Limb (tissue), 2 donors: ENCODE data around the gene DENND2A.
"Not testable (repeated sequence)": the region's sequence is repeated elsewhere in the genome, so short reads cannot be mapped to it uniquely, and the experiment has no call there.

ENCODE experiments used
- DNase-seq, 2 donors: peaks; one replicate each; pipeline ENCODE4 v3.0.0-alpha.2; 2016; ENCODE audit errors: extremely low spot score in 2 of 2

DENND2A gene

DNA sequence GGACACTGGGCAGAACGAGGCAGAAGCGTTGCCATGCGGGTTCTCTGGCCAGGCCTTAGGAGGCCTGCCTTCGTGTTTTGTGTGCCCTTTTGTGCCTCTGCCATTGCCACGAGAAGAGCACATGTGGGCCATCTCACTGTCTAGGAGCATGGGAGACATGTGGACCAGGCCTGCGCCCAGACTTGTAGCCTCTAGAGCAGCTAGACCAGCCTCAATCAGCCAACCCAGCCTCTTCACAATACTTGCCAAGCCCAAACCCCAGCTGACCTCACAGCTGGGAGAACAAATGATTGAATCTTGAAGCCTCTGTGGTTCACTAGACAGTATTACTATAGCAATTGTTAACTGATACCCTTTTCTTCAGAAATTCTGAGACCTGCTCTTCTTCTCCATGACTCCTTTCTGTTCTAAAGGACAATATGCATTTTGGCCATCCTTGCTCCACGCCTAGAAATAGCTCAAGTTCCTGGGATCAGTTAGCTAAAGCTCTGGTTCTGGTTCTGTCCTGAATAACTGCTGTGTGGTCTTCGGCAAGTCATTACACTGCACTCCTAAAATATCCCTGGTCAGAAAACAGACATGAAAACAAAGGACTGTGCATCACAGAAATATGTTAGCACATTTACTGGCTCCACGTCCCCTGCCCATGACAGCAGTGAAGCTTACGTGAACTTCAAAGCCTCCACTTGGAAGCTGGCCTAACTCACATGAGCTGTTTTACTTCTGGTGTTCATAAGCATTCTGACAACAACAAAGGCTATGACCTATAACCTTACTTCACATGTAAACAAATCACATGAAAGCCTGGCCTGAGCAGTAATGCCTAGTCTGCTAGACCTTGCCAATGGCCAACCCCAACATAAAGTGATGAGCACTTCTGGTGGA, 89.0 kb downstream of the DENND2A start:
- no peak for DNase-seq

DNA sequence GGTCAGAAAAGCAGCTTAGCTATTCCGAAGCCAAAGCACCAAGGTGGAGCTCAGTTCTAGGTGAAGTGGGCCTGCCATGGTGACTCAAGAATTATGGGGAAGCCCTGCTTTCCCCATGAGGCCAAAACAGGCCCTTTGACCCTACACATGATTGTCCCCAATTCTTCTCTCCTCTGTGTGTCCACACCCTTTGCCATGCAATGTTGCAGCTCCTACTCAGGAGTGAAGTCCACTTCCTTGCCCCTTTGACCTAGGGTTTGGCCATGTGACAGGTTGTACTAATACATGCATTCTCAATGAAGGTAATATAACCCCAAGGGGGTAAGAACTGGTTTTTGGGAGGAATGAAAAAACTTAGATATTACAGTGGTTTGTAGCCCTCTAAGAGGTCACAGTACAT, 93.7 kb downstream of the DENND2A start:
- no peak for DNase-seq

DNA sequence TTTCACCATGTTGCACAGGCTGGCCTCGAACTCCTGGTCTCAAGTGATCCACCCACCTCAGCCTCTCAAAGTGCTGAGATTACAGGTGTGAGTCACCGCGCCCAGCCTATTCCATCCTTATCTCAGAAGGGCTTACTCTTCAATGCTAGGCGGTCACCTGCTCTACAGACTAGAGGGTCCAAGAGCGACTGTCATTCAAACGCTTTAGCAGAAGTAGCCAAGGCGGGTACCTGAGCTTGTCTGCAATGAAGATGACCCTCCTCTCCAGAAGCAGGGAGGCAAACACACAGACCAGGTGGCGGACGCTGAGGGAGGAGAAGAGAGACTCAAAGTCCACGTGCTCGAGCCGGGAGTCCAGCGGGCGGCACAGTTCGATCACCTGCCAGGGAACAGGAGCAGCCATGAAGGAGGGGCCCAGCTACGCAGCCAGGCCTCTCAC, 96.2 kb downstream of the DENND2A start:
- no peak for DNase-seq

DNA sequence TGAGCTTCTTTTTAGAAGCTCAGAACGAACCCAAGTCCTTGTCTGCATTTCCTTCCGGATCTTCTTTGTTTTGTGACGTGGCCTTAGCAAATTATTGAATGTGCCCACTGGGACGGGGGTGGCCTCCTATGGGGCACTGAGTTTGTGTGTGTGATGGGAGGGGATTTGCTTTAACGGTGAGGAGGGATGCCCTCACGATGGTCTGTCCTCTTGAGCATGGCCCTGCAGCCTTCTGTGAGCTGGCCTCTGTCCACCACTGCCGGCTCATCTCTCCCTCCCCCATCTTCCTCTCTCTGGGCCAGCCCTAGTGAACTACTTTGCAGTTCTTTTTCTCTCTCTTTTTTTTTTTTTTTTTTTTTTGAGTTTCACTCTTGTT, 98.4 kb downstream of the DENND2A start:
- peak; percentile 47 to 51 for DNase-seq

GRCh38 chr7:140541513-140542227, 98.9 kb downstream of the DENND2A start:
- peak; percentile 45 to 81 for DNase-seq

DNA sequence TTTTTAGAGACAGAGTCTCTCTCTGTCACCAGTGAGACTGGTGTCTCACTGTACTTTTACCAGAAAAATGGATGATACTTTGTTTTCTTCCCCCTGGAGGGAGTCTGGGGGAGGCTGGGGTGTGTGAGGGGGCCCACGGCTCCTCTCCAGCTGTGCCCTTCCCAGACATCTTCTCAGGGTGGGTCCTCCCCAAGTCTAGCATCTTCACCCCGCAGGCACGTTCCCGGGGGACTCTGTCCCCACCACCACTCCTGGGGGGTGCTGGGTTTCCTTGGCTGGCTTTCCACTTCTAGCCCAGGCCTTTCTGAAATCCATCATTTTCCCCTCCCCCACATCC, 99.5 kb downstream of the DENND2A start:
- no peak for DNase-seq

DNA sequence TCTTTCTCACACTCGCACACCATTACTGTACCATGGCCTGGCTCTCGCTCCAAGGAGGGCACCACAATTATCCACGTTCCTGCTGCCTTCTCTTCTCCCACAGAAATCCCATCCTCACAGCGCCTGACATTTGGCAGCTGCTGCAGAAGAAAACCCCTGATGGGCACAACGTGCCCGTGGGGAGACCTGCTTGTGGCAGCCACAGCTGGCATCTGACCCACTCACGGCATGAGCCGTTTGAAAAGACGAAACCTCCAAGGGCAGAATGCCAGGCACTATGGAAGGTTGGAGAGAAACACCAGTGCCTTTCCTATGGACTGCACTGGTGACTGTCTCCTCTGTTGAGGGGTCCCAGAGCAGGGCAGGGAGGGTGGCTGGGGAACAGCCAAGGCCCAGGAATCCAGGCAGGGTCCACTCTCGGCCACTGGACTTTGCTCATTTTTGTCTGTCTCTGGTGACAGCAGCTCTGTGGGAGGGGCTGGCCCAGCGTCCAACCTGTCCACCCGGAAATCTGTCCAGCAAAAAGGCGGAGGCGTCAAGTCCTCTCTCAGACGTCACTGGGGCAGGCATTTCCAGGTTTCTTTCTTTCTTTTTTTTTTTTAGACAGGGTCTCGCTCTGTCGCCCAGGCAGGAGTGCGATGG, 100.4 kb downstream of the DENND2A start:
- no peak for DNase-seq

DNA sequence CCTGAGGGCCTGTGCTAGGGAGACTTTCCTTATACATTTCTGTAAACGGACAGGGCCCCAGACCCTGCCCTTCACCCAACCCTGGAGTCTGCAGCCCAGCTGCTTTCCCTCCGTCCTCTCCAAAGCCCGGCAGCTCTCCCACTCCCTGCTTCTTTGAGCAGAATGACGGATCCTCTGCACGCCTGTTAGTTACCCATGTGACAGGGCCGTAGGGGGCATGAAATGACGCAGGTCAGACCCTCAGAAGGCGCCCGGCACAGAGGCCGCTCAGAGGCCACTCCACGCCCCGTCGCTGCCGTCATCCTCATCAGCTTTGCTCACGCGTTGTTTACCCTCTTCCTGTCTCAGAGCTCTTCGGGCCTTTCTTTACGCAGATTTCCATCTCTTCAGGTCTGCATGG, 101.2 kb downstream of the DENND2A start:
- DNase-seq: peak in 1 of 2 donors; percentile 56

GRCh38 chr7:140537750-140538482, 102.7 kb downstream of the DENND2A start:
- no peak for DNase-seq

DNA sequence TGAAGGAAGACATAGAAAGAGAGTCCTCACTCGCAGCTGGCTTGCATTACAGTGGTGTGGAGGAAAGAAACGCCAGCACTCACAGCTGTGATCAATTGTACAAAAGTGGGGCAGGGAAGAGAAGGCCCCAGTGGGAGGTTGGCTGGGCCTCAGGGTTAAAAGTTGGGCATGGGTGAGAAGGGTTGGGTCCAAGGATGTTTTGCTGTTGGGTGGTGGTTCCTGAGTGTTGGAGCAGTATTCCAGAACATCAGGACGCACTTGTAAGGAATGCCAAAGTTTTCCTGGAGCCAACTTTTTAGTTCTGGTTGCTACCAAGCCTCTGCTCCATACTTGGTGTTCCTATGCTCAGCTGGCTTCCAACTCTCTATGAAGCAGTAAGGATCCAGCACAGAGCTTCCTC, 105.9 kb downstream of the DENND2A start:
- DNase-seq: no peak

DNA sequence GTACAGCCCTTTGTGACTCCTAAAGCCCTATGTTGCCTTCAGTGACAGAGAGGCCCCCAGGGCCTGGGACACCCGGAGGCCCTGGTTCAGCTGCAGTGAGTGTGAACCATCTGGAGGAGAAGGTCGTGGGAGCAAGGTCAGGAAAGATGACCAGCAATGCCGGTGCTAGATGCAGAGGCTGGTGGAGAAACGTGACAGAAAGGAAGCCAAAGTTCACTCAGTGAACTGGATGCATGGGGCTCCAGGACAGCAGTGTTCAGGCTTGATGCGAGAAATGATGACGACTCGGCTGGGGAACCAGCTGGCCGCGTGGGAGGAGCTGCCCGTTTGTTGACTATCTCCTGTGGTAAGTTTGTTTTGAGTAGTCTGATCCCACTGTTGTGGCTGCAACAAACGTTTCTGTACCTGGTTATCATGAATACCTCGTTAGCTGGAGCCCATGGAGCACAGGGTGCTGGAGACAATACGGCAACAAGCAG, 107.2 kb downstream of the DENND2A start:
- no peak for DNase-seq

DNA sequence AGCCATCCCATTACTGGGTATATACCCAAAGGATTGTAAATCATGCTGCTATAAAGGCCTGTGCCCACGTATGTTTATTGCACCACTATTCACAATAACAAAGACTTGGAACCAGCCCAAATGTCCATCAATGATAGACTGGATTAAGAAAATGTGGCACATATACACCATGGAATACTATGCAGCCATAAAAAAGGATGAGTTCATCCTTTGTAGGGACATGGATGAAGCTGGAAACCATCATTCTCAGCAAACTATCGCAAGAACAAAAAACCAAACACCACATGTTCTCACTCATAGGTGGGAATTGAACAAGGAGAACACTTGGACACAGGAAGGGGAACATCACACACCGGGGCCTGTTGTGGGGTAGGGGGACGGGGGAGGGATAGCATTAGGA, 111.2 kb downstream of the DENND2A start:
- DNase-seq: not testable (repeated sequence)

DNA sequence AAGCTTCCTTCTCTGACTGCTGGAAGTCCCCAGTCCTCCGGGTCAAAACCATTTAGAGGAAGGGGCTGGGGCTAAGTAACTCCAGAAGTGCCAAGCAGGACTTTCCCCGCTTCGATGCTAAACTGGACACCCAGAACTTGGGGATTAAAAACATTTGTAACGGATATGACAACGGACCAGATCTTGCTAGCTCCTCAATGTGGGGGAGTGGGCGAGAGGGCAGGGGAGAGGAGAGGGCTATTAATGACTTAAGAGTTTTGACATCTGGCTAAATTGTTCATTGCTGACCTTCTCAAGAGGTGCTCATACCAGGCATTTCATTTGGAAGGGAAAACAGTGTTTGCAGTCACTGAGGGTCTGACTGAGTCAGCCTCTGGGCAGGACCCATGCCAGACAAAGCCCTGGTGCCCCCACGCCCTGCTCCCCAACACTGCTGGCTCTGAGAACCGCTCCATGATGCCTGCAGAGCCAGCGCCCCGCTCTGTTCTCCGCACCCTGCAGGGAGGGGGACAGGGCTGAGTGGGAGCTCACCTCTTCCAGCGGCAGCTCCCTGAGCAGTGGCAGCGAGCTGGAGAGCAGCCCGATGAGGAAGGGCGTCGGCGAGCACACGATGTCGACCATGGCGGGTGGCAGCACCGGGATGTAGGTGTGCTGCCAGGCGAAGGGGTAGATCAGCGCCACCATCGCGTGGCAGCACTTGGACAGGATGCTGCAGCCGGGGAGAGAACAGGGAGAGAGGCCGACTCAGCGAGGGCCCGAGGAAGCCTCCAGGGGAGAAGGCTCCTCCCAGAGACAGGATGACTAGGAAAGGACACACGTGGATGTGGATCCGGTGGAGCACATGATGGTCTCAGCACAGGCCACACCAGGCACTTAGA, 113.6 kb downstream of the DENND2A start:
- no peak for DNase-seq

DNA sequence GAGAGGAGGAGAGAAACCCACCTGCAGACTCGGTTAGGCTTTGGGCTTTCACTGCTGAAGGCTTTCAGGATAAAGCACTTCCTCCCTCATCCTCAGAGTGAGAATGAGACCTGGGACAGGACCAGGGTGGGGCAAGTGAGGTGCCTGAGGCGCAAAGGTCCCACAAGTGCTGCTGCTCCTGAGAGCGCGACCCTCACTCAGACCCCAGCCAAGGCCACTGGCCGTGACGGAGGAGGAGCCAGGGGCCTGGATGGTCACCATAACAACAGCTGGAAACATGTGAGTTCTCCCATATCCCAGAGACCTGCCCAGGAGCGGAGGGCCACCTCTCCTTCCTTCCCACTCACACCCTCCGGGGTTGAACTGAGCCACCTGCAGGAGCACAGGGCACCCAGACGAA, 114.4 kb downstream of the DENND2A start:
- DNase-seq: no peak

DNA sequence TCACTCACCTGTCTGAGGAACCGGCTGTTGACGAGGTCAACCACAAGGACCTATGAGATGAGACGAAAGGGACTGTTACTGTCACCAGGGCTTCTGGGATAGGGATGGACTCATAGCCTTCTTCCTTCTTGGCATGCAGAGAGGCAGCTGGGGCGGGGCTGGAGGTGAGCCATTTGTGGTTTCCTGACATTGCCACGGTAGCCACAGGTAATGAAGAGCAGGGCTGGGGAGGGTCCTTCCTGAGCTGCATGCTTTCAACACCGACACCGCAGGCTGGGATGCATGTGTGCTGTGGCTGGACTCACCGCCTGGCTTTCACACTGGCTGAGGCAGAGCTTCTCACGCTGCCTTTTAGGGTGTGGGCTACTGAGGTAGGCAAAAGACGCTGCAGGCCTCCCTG, 114.9 kb downstream of the DENND2A start:
- DNase-seq: no peak

GRCh38 chr7:140521421-140521820, 119.2 kb downstream of the DENND2A start:
- DNase-seq: no peak

DNA sequence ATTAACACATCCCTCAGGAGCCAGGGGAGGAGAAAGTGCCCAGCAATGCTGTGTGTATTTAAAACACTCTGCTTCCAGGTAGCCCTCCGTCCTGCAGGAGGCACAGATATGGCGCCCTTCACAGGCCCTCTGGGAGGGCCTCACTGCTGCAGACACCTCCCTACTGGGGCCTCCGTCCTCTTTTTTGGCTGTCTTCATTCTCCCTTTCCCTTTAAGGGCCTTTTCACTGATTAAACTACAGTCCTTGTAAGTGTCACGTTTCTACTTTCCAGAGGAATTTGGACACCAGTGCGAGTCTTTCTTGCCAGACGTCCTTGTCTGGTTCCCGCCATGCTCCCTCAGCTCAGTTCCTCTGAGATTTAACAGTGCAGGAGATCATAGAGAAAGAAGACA, 121.6 kb downstream of the DENND2A start:
- no peak for DNase-seq

DNA sequence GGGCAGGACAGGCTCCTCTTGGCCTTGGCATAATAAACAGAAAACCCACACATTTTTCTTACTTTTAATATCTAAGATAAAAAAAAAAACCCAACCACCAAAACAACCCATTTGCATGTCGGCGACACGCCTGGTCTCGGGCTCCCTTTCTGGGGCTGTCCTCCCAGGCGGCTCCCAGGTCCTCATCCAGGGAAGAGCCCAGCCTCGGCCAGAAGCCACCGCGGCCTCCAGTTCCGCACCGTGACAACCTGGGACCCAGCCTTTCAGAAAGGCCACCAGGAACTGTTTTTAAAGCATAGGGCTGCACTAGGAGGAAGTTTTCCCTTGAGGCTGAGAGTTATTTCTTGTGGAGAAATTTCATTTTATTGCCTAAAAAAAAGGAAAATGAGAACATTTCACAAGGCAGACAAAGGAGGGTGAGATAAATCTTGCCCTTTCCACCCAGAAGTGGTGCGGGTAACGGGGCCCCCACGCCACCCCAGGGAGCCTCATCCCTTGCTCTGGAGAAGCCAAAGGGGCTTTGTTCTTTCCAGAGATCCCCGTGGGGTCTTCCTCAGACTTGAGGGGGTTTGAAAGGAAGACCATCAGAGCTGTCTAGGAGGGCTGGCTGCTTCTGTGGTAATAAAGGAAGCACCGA, 122.1 kb downstream of the DENND2A start:
- DNase-seq: no peak

DNA sequence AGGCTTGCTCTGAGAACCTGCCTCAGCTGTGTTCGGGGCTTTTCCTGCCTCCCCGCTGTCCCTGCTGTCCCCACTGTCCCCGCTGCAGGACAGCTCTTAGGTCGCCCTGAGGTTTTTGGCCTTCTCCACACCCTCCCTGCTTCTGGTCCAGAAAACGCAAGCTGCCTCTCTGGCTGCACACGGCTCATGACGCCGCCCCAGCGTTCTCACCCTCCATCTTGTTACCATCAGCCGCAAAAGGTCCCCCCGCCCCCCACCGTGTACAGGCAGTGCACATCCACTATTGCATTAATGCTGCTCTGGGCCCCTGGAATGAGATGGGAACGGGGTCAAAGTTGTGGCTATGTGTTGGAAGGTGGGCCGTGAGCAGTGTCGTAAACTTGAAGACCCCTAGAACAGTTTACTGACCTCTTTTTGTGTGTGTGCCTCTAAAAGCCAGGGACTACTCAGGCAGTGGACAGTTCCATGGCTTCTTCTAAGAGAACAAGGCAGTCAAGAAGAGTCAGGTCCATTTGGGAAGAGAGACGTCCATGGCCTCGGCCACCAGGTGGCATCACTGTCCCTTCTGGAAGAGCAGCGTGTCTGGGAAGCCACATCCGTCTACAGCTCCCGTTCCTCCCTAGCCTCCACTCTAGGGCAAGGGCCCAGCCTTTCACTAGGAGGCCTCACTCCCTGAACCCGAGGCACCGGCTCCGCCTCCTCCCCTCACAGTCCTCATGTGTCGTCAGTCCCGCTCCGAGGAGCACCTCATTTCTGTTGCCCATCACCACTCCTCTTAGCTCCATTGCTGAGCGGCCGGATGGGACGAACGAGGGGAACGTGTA, 122.9 kb downstream of the DENND2A start:
- DNase-seq: peak; percentile 92
